ENCODE measurements around the gene KCNJ3.

The KCNJ3 gene

DNA sequence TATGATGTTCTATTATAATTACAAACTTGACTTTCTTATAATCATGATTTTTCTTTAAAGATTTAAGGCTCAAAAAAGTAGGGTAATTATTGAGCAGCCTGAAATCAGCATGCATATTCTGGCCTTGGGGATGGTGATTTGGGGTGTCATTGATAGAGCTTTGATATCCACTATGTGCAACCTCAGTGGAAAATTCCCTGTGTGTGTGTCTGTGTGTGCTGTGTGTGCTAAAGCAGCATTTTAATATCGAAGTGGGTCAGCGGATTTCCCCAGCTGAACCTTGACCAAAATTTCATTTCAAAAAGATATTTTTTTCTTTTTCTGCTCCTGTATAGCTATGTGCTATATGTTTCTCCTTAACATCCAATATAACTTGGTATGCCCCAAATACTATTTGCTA is 11.6 kb downstream of the KCNJ3 start:
- H3K4me3 ChIP-seq (ENCODE audit: low read length): no peak overlapping the region

GRCh38 chr2:154710685-154711084 is 12.2 kb downstream of the KCNJ3 start:
- H3K4me2 ChIP-seq (ENCODE audit: low read length): no peak overlapping the region
- TF ChIP-seq, protein P1, sequence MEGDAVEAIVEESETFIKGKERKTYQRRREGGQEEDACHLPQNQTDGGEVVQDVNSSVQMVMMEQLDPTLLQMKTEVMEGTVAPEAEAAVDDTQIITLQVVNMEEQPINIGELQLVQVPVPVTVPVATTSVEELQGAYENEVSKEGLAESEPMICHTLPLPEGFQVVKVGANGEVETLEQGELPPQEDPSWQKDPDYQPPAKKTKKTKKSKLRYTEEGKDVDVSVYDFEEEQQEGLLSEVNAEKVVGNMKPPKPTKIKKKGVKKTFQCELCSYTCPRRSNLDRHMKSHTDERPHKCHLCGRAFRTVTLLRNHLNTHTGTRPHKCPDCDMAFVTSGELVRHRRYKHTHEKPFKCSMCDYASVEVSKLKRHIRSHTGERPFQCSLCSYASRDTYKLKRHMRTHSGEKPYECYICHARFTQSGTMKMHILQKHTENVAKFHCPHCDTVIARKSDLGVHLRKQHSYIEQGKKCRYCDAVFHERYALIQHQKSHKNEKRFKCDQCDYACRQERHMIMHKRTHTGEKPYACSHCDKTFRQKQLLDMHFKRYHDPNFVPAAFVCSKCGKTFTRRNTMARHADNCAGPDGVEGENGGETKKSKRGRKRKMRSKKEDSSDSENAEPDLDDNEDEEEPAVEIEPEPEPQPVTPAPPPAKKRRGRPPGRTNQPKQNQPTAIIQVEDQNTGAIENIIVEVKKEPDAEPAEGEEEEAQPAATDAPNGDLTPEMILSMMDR (IDR thresholded peaks at IDR 0.05; ENCODE audit: low read depth, low read length): no peak
- no peak for TF ChIP-seq EZH2phosphoT487 (IDR thresholded peaks at IDR 0.05; ENCODE audit: low read depth)
- no peaks in the 10 kb centered on the region for H4K20me1 ChIP-seq (ENCODE audit: insufficient read depth, low read length)
- no peaks in the 10 kb centered on the region for H3K36me3 ChIP-seq (replicated peaks; ENCODE audit: low read depth, low read length)
- no peak overlapping the region for H3K4me3 ChIP-seq (ENCODE audit: low read length)
- no peak overlapping the region for H3K27ac ChIP-seq (ENCODE audit: low read length)
- no peaks in the 10 kb centered on the region for H3K79me2 ChIP-seq (ENCODE audit: low read length)
- H3K4me1 ChIP-seq (ENCODE audit: low read length): no peaks in the 10 kb centered on the region
- H3K9me3 ChIP-seq (ENCODE audit: insufficient read depth, low read length): no peaks in the 10 kb centered on the region
- H3K9ac ChIP-seq (ENCODE audit: low read length): no peak overlapping the region
- no peak overlapping the region for H2AFZ ChIP-seq (ENCODE audit: low read depth, low read length)
- H3K27me3 ChIP-seq (ENCODE audit: low read depth, low read length): no peaks in the 10 kb centered on the region

More for the DNA sequence above, 11.6 kb downstream of the KCNJ3 start:
- Histone ChIP-seq H4K20me1 (ENCODE audit: insufficient read depth, low read length) (no peaks in the 10 kb centered on the region), H3K4me1 (ENCODE audit: low read length) (no peaks in the 10 kb centered on the region), H3K27ac (ENCODE audit: low read length) (no peak overlapping the region), H2AFZ (ENCODE audit: low read depth, low read length) (no peak overlapping the region), H3K9me3 (ENCODE audit: insufficient read depth, low read length) (no peaks in the 10 kb centered on the region), H3K79me2 (ENCODE audit: low read length) (no peaks in the 10 kb centered on the region), H3K4me2 (ENCODE audit: low read length) (no peak overlapping the region), H3K27me3 (ENCODE audit: low read depth, low read length) (no peaks in the 10 kb centered on the region), H3K9ac (ENCODE audit: low read length) (no peak overlapping the region), H3K36me3 (replicated peaks; ENCODE audit: low read depth, low read length) (no peaks in the 10 kb centered on the region)
- TF ChIP-seq EZH2phosphoT487 (IDR thresholded peaks at IDR 0.05; ENCODE audit: low read depth): no peak
- TF ChIP-seq, protein P1 (IDR thresholded peaks at IDR 0.05; ENCODE audit: low read depth, low read length): no peak

DNA sequence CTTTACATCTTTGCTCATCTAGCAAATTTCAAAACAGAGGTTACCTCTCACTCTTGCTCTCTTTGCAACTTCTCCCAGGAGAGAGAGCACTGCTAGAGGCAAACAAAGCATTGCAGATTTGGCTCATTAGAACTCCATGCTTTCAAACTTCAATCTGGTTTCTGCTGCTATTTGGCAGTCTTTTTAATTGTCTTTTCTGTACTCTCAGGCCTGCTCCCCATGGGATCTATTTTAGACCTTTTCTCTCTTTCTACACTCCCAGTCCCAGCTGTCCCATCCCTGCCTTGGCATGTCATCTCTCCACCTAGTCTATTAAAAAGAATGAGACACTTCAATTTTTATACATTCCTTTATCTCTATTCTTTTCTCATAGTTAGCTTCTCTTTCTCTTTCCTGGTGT is 15.2 kb downstream of the KCNJ3 start:
- Histone ChIP-seq H3K27me3 (ENCODE audit: low read depth, low read length) (no peaks in the 10 kb centered on the region), H2AFZ (ENCODE audit: low read depth, low read length) (no peak overlapping the region), H3K4me2 (ENCODE audit: low read length) (no peak overlapping the region), H3K79me2 (ENCODE audit: low read length) (no peaks in the 10 kb centered on the region), H4K20me1 (ENCODE audit: insufficient read depth, low read length) (no peaks in the 10 kb centered on the region), H3K27ac (ENCODE audit: low read length) (no peak overlapping the region), H3K9me3 (ENCODE audit: insufficient read depth, low read length) (no peaks in the 10 kb centered on the region), H3K9ac (ENCODE audit: low read length) (no peak overlapping the region), H3K36me3 (replicated peaks; ENCODE audit: low read depth, low read length) (no peaks in the 10 kb centered on the region), H3K4me3 (ENCODE audit: low read length) (no peak overlapping the region), H3K4me1 (ENCODE audit: low read length) (no peaks in the 10 kb centered on the region)
- no peak for TF ChIP-seq EZH2phosphoT487 (IDR thresholded peaks at IDR 0.05; ENCODE audit: low read depth)
- TF ChIP-seq, protein P1 (IDR thresholded peaks at IDR 0.05; ENCODE audit: low read depth, low read length): no peak

DNA sequence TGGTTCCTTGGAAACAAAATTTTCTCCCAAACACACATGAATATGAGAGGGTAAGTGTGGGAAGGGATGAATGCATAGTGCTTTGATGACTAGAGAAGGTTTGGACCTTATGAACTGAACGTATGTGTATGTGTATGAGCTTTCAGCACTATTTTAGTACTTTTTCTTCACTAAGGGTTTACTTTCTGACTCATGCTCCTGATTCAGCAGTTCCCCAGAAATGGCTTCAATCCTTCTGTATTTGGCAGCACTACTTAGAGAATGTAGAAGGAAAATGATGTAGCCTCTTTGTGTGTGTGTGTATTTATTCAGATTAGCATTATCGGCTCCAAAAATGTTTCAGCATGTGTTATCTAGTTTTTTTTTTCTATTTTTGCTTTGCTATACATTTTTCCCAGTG is 22.2 kb downstream of the KCNJ3 start:
- no peak overlapping the region for H3K4me2 ChIP-seq (ENCODE audit: low read length)
- H3K27ac ChIP-seq (ENCODE audit: low read length): no peak overlapping the region
- H3K9ac ChIP-seq (ENCODE audit: low read length): no peak overlapping the region

More for the DNA sequence above, 22.2 kb downstream of the KCNJ3 start:
- no peaks in the 10 kb centered on the region for H3K9me3 ChIP-seq (ENCODE audit: insufficient read depth, low read length)
- H3K79me2 ChIP-seq (ENCODE audit: low read length): no peaks in the 10 kb centered on the region
- H2AFZ ChIP-seq (ENCODE audit: low read depth, low read length): no peak overlapping the region
- no peaks in the 10 kb centered on the region for H3K27me3 ChIP-seq (ENCODE audit: low read depth, low read length)
- TF ChIP-seq, protein P1 (IDR thresholded peaks at IDR 0.05; ENCODE audit: low read depth, low read length): no peak
- no peak for TF ChIP-seq EZH2phosphoT487 (IDR thresholded peaks at IDR 0.05; ENCODE audit: low read depth)
- H3K36me3 ChIP-seq (replicated peaks; ENCODE audit: low read depth, low read length): no peaks in the 10 kb centered on the region
- no peak overlapping the region for H3K4me3 ChIP-seq (ENCODE audit: low read length)
- no peaks in the 10 kb centered on the region for H4K20me1 ChIP-seq (ENCODE audit: insufficient read depth, low read length)
- no peaks in the 10 kb centered on the region for H3K4me1 ChIP-seq (ENCODE audit: low read length)
